Loucy (cell line): Measurements from ENCODE around the gene DNASE2B.

Experiments
- CTCF ChIP-seq: fragments of 200-600 bp; sonication (generic); conservative IDR thresholded peaks from 2 replicates; pipeline ENCODE4 v1.5.1; 2014; ENCODE audit warnings: mild to moderate bottlenecking, antibody characterized with exemption, low read length
- EZH2phosphoT487 ChIP-seq: fragments of 200-600 bp; IDR thresholded peaks from 2 replicates; pipeline ENCODE4 v1.6.1; 2018; ENCODE audit warnings: antibody characterized with exemption, mild to moderate bottlenecking, moderate library complexity, borderline replicate concordance

GRCh38 chr1:84376000-84376910 lies 22.0 kb upstream of the DNASE2B start:
- TF ChIP-seq CTCF: no peak
- no peak for TF ChIP-seq EZH2phosphoT487
